ENCODE measurements around the gene PARVG. TPM values are rescaled to one million over a fixed set of nuclear protein-coding genes. Genes with fewer than 3 reads are reported as not detected.
A peak's percentile ranks its signal among the peaks of the same experiment; 100 is the strongest.

PARVG gene
- total RNA-seq, 1 experiment from 2014 or later = 1.3 TPM

DNA sequence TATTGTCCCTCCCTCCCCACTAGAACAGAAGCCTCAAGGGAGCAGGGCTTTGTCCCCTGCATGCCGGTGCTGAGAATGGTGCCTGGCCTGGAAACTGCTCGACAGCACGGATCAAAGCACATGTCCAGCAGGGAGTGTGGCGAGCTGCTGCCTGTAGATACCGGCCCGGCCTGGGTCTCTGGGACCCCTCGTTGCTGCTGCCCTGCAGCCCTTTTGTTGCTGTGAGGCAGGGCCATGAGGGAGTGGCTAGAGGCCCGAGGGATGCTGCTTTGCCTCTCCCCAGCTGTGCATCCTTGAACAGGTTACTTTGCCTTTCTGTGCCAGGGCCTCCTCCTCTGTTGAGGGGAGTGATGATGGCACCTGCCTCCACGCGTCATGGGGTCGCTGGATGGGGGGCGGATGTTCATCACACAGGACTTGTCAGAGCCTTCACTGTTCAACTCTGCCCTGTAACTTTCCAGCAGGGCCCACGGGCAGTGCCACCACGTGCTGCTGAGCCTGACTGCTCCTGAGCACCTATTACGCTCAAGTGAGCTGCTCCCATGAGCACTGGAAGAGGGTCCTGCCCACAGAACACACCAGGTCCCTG is 15.3 kb upstream of the PARVG start:
- H3T11ph ChIP-seq (ENCODE audit: low read length) = no peak overlapping the region
- H3K23me2 ChIP-seq (ENCODE audit: insufficient read length, low read depth, low read length, poor library complexity, severe bottlenecking) = peaks cover 3% of the 10 kb centered on the region
- H4K20me1 ChIP-seq (ENCODE audit: control insufficient read depth, insufficient read depth, insufficient read length) = no peaks in the 10 kb centered on the region
- H3K79me2 ChIP-seq (ENCODE audit: insufficient read depth, low read length) = no peaks in the 10 kb centered on the region
- no peaks in the 10 kb centered on the region for H3K27me3 ChIP-seq (ENCODE audit: insufficient read depth, low read length)
- Mint-ChIP-seq H3K9me3 (no peaks in the 10 kb centered on the region), H3K27ac (0 out of 7 replicates have a peak overlapping the region, but pooled peaks of 1 of the 3 experiments have one; percentile 31), H3K4me3 (no peak overlapping the region), H3K4me1 (peaks cover 20 to 30% of the 10 kb centered on the region in 2 experiments), H3K36me3 (ENCODE audit: insufficient read depth in 1 of 3, low read depth in 3 of 3) (no peaks in the 10 kb centered on the region; a peak in 2 of 7 replicates), H3K27me3 (ENCODE audit: low read depth) (no peaks in the 10 kb centered on the region)
- no peaks in the 10 kb centered on the region; the same call in 1 of the 2 replicates for H3K4me1 ChIP-seq (ENCODE audit: insufficient read depth, low read length)
- no peak overlapping the region for H3K4me2 ChIP-seq (ENCODE audit: insufficient read depth, insufficient read length, low read length)
- H3K18ac ChIP-seq (ENCODE audit: insufficient read length, low read depth, low read length) = no peak overlapping the region
- no peak overlapping the region for H2AFZ ChIP-seq (ENCODE audit: low read length)
- no peaks in the 10 kb centered on the region for H3K79me1 ChIP-seq (ENCODE audit: insufficient read depth, low read depth, low read length, poor library complexity, severe bottlenecking)
- no peak overlapping the region for H2BK15ac ChIP-seq (ENCODE audit: low read depth, low read length)
- no peak overlapping the region for H3K27ac ChIP-seq (ENCODE audit: insufficient read length, low read depth, low read length)
- H3K4ac ChIP-seq (ENCODE audit: low read depth, low read length) = no peak overlapping the region
- no peak overlapping the region for H2BK5ac ChIP-seq (ENCODE audit: insufficient read length, low read length)
- no peak overlapping the region for H3K23ac ChIP-seq (ENCODE audit: insufficient read length, low read depth, low read length)
- H2BK120ac ChIP-seq (ENCODE audit: low read depth, low read length, poor library complexity, severe bottlenecking) = no peak overlapping the region
- H3K9ac ChIP-seq (ENCODE audit: extremely low read depth, insufficient read length, low read length) = no peak overlapping the region
- WGBS (ENCODE audit: extremely low coverage, insufficient read length, low lambda C conversion rate) = no CpG with 5 or more reads among the region's 15 CpGs
- H2BK20ac ChIP-seq (ENCODE audit: low read depth, low read length, poor library complexity, severe bottlenecking) = no peak overlapping the region
- no peak for DNase-seq
- TF ChIP-seq, protein P1, sequence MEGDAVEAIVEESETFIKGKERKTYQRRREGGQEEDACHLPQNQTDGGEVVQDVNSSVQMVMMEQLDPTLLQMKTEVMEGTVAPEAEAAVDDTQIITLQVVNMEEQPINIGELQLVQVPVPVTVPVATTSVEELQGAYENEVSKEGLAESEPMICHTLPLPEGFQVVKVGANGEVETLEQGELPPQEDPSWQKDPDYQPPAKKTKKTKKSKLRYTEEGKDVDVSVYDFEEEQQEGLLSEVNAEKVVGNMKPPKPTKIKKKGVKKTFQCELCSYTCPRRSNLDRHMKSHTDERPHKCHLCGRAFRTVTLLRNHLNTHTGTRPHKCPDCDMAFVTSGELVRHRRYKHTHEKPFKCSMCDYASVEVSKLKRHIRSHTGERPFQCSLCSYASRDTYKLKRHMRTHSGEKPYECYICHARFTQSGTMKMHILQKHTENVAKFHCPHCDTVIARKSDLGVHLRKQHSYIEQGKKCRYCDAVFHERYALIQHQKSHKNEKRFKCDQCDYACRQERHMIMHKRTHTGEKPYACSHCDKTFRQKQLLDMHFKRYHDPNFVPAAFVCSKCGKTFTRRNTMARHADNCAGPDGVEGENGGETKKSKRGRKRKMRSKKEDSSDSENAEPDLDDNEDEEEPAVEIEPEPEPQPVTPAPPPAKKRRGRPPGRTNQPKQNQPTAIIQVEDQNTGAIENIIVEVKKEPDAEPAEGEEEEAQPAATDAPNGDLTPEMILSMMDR (conservative IDR thresholded peaks at IDR 0.05) = no peak
- no peak overlapping the region for H4K5ac ChIP-seq (ENCODE audit: insufficient read length, low read depth, low read length)
- H4K8ac ChIP-seq (replicated peaks; ENCODE audit: insufficient read length, low read depth, low read length) = no peak overlapping the region
- no peak overlapping the region for H2BK12ac ChIP-seq (ENCODE audit: insufficient read length, low read depth, low read length)
- H4K91ac ChIP-seq (ENCODE audit: insufficient read length, low read depth, low read length) = no peak overlapping the region
- H3K56ac ChIP-seq (ENCODE audit: insufficient read length, low read depth, low read length) = no peak overlapping the region
- no peak overlapping the region for H2AK5ac ChIP-seq (ENCODE audit: insufficient read length, low read length)
- no peak overlapping the region; the same call in 1 of the 2 replicates for H3K14ac ChIP-seq (ENCODE audit: insufficient read depth, low read length)
- no peaks in the 10 kb centered on the region for H3K9me3 ChIP-seq (ENCODE audit: control insufficient read depth, low read depth, low read length)

Measured in H9 (cell line).